Measurements from ENCODE around the gene TCAP.

TCAP gene

GRCh38 chr17:39653316-39653661, 11.9 kb upstream of the TCAP start:
- Histone ChIP-seq H3K9ac (ENCODE audit: low read depth, low read length) (no peak overlapping the region), H3K36me3 (ENCODE audit: control insufficient read depth, insufficient read depth, low read length) (no peaks in the 10 kb centered on the region), H3K4me1 (ENCODE audit: control insufficient read depth, insufficient read depth, low read length) (peaks cover 23% of the 10 kb centered on the region), H3K4me3 (ENCODE audit: low read depth, low read length) (no peak overlapping the region), H3K9me3 (ENCODE audit: control insufficient read depth, insufficient read depth, low read length) (no peaks in the 10 kb centered on the region), H3K27ac (ENCODE audit: low read depth, low read length) (peak overlapping the region; percentile 78), H3K27me3 (ENCODE audit: control insufficient read depth, insufficient read depth, low read length) (no peaks in the 10 kb centered on the region)

GRCh38 chr17:39653662-39654331, 11.4 kb upstream of the TCAP start:
- Histone ChIP-seq H3K9me3 (ENCODE audit: control insufficient read depth, insufficient read depth, low read length) (no peaks in the 10 kb centered on the region), H3K4me1 (ENCODE audit: control insufficient read depth, insufficient read depth, low read length) (peaks cover 25% of the 10 kb centered on the region), H3K4me3 (ENCODE audit: low read depth, low read length) (no peak overlapping the region), H3K36me3 (ENCODE audit: control insufficient read depth, insufficient read depth, low read length) (no peaks in the 10 kb centered on the region), H3K27ac (ENCODE audit: low read depth, low read length) (peak overlapping the region; percentile 78), H3K9ac (ENCODE audit: low read depth, low read length) (no peak overlapping the region), H3K27me3 (ENCODE audit: control insufficient read depth, insufficient read depth, low read length) (no peaks in the 10 kb centered on the region)

- Histone ChIP-seq H3K9ac (ENCODE audit: low read depth, low read length) (no peak overlapping the region), H3K27me3 (ENCODE audit: control insufficient read depth, insufficient read depth, low read length) (no peaks in the 10 kb centered on the region), H3K27ac (ENCODE audit: low read depth, low read length) (no peak overlapping the region), H3K4me1 (ENCODE audit: control insufficient read depth, insufficient read depth, low read length) (peaks cover 25% of the 10 kb centered on the region), H3K4me3 (ENCODE audit: low read depth, low read length) (no peak overlapping the region), H3K9me3 (ENCODE audit: control insufficient read depth, insufficient read depth, low read length) (no peaks in the 10 kb centered on the region), H3K36me3 (ENCODE audit: control insufficient read depth, insufficient read depth, low read length) (peaks cover 5% of the 10 kb centered on the region; the same call in 1 of the 2 replicates)
Measured at GRCh38 chr17:39655105-39655504, 10.0 kb upstream of the TCAP start.

GRCh38 chr17:39658346-39658745, 6.8 kb upstream of the TCAP start:
- Histone ChIP-seq H3K9me3 (ENCODE audit: control insufficient read depth, insufficient read depth, low read length) (no peaks in the 10 kb centered on the region), H3K36me3 (ENCODE audit: control insufficient read depth, insufficient read depth, low read length) (peaks cover 20% of the 10 kb centered on the region), H3K9ac (ENCODE audit: low read depth, low read length) (no peak overlapping the region), H3K4me3 (ENCODE audit: low read depth, low read length) (no peak overlapping the region), H3K4me1 (ENCODE audit: control insufficient read depth, insufficient read depth, low read length) (peaks cover 22% of the 10 kb centered on the region; the same call in 1 of the 2 replicates), H3K27ac (ENCODE audit: low read depth, low read length) (no peak overlapping the region), H3K27me3 (ENCODE audit: control insufficient read depth, insufficient read depth, low read length) (no peaks in the 10 kb centered on the region)

- Histone ChIP-seq H3K4me3 (ENCODE audit: low read depth, low read length) (no peak overlapping the region), H3K36me3 (ENCODE audit: control insufficient read depth, insufficient read depth, low read length) (peaks cover 20% of the 10 kb centered on the region), H3K9me3 (ENCODE audit: control insufficient read depth, insufficient read depth, low read length) (no peaks in the 10 kb centered on the region), H3K27ac (ENCODE audit: low read depth, low read length) (no peak overlapping the region), H3K27me3 (ENCODE audit: control insufficient read depth, insufficient read depth, low read length) (no peaks in the 10 kb centered on the region), H3K4me1 (ENCODE audit: control insufficient read depth, insufficient read depth, low read length) (peaks cover 20% of the 10 kb centered on the region; the same call in 1 of the 2 replicates), H3K9ac (ENCODE audit: low read depth, low read length) (no peak overlapping the region)
Measured at GRCh38 chr17:39658760-39659159, 6.4 kb upstream of the TCAP start.

- peaks cover 26% of the 10 kb centered on the region for H3K4me1 ChIP-seq (ENCODE audit: control insufficient read depth, insufficient read depth, low read length)
- no peaks in the 10 kb centered on the region for H3K27me3 ChIP-seq (ENCODE audit: control insufficient read depth, insufficient read depth, low read length)
- H3K9me3 ChIP-seq (ENCODE audit: control insufficient read depth, insufficient read depth, low read length), result no peaks in the 10 kb centered on the region
- H3K4me3 ChIP-seq (ENCODE audit: low read depth, low read length), result no peak overlapping the region
- no peak overlapping the region for H3K9ac ChIP-seq (ENCODE audit: low read depth, low read length)
- peaks cover 20% of the 10 kb centered on the region for H3K36me3 ChIP-seq (ENCODE audit: control insufficient read depth, insufficient read depth, low read length)
- no peak overlapping the region for H3K27ac ChIP-seq (ENCODE audit: low read depth, low read length)
Measured at GRCh38 chr17:39659279-39660010, 5.7 kb upstream of the TCAP start.

DNA sequence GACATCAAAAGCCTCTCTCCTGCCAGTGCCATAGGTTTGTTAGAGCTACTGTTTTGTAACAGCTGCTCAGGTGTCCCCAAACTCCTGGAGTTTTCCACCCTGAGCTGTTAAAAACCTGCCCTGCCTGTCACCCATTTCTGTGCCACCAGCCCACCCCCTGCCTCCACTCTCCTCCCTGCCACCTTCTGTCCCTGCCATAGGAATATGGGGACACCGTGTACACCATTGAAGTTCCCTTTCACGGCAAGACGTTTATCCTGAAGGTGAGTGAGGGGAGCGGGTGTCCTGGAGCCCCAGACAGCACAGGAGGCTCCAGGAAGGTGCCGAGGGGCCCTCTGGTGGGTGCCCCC, 5.2 kb upstream of the TCAP start:
- H3K36me3 ChIP-seq (ENCODE audit: control insufficient read depth, insufficient read depth, low read length), result peaks cover 20% of the 10 kb centered on the region
- H3K27ac ChIP-seq (ENCODE audit: low read depth, low read length), result no peak overlapping the region
- no peak overlapping the region for H3K9ac ChIP-seq (ENCODE audit: low read depth, low read length)
- H3K4me1 ChIP-seq (ENCODE audit: control insufficient read depth, insufficient read depth, low read length), result peaks cover 31% of the 10 kb centered on the region
- H3K27me3 ChIP-seq (ENCODE audit: control insufficient read depth, insufficient read depth, low read length), result no peaks in the 10 kb centered on the region
- no peaks in the 10 kb centered on the region for H3K9me3 ChIP-seq (ENCODE audit: control insufficient read depth, insufficient read depth, low read length)
- H3K4me3 ChIP-seq (ENCODE audit: low read depth, low read length), result no peak overlapping the region

- H3K36me3 ChIP-seq (ENCODE audit: control insufficient read depth, insufficient read depth, low read length), result peaks cover 20% of the 10 kb centered on the region
- no peak overlapping the region for H3K9ac ChIP-seq (ENCODE audit: low read depth, low read length)
- no peak overlapping the region for H3K4me3 ChIP-seq (ENCODE audit: low read depth, low read length)
- H3K27ac ChIP-seq (ENCODE audit: low read depth, low read length), result no peak overlapping the region
- no peaks in the 10 kb centered on the region for H3K9me3 ChIP-seq (ENCODE audit: control insufficient read depth, insufficient read depth, low read length)
- peaks cover 37% of the 10 kb centered on the region for H3K4me1 ChIP-seq (ENCODE audit: control insufficient read depth, insufficient read depth, low read length)
- peaks cover 1% of the 10 kb centered on the region; the same call in 1 of the 2 replicates for H3K27me3 ChIP-seq (ENCODE audit: control insufficient read depth, insufficient read depth, low read length)
Measured at GRCh38 chr17:39660397-39661385, 4.5 kb upstream of the TCAP start.

GRCh38 chr17:39661744-39662541, 3.2 kb upstream of the TCAP start:
- Histone ChIP-seq H3K4me3 (ENCODE audit: low read depth, low read length) (no peak overlapping the region), H3K9me3 (ENCODE audit: control insufficient read depth, insufficient read depth, low read length) (no peaks in the 10 kb centered on the region), H3K27ac (ENCODE audit: low read depth, low read length) (peak overlapping the region; percentile 22), H3K9ac (ENCODE audit: low read depth, low read length) (no peak overlapping the region), H3K36me3 (ENCODE audit: control insufficient read depth, insufficient read depth, low read length) (peaks cover 20% of the 10 kb centered on the region), H3K27me3 (ENCODE audit: control insufficient read depth, insufficient read depth, low read length) (peaks cover 13% of the 10 kb centered on the region), H3K4me1 (ENCODE audit: control insufficient read depth, insufficient read depth, low read length) (peaks cover 49% of the 10 kb centered on the region)

DNA sequence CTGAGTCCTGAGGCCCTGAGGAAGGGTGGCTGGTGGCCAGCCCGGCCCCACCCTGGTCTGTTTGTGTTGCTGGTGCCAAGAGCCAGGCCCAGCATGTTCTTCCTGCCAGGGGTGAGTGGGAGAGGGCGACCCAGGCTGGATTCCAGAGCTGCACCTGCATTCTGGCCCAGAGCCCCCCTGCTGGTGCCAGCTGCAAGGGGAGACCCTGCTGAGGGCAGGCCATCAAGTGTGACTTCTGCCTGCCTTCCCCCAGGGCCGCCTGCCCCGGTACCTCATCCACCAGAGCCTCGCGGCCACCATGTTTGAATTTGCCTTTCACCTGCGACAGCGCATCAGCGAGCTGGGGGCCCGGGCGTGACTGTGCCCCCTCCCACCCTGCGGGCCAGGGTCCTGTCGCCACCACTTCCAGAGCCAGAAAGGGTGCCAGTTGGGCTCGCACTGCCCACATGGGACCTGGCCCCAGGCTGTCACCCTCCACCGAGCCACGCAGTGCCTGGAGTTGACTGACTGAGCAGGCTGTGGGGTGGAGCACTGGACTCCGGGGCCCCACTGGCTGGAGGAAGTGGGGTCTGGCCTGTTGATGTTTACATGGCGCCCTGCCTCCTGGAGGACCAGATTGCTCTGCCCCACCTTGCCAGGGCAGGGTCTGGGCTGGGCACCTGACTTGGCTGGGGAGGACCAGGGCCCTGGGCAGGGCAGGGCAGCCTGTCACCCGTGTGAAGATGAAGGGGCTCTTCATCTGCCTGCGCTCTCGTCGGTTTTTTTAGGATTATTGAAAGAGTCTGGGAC, 2.4 kb upstream of the TCAP start:
- Histone ChIP-seq H3K9me3 (ENCODE audit: control insufficient read depth, insufficient read depth, low read length) (no peaks in the 10 kb centered on the region), H3K4me1 (ENCODE audit: control insufficient read depth, insufficient read depth, low read length) (peaks cover 53% of the 10 kb centered on the region), H3K9ac (ENCODE audit: low read depth, low read length) (no peak overlapping the region), H3K36me3 (ENCODE audit: control insufficient read depth, insufficient read depth, low read length) (peaks cover 20% of the 10 kb centered on the region), H3K27ac (ENCODE audit: low read depth, low read length) (peak overlapping the region; percentile 31), H3K27me3 (ENCODE audit: control insufficient read depth, insufficient read depth, low read length) (peaks cover 19% of the 10 kb centered on the region), H3K4me3 (ENCODE audit: low read depth, low read length) (no peak overlapping the region)
